ENCODE measurements around the gene HAPLN3.

HAPLN3 gene

GRCh38 chr15:88891540-88892254, 3.6 kb downstream of the HAPLN3 start:
- no peak for FAIRE-seq

- FAIRE-seq: no peak
These were observed 4.8 kb downstream of the HAPLN3 start for GRCh38 chr15:88890495-88890894.

- FAIRE-seq: no peak
These were observed 6.6 kb downstream of the HAPLN3 start for GRCh38 chr15:88888719-88889118.

- FAIRE-seq: no peak
These were observed 8.2 kb downstream of the HAPLN3 start for GRCh38 chr15:88887068-88887580.

- no peak for FAIRE-seq
These were observed 12.6 kb downstream of the HAPLN3 start for GRCh38 chr15:88882785-88883184.

GRCh38 chr15:88881775-88882174, 13.6 kb downstream of the HAPLN3 start:
- FAIRE-seq: no peak

- FAIRE-seq: no peak
These were observed 14.2 kb downstream of the HAPLN3 start for GRCh38 chr15:88880944-88881740.

GRCh38 chr15:88878720-88879184, 16.6 kb downstream of the HAPLN3 start:
- FAIRE-seq: no peak

- no peak for FAIRE-seq
These were observed 17.4 kb downstream of the HAPLN3 start for GRCh38 chr15:88877906-88878305.

- FAIRE-seq: no peak
These were observed 17.9 kb downstream of the HAPLN3 start for GRCh38 chr15:88877415-88877814.

- FAIRE-seq: no peak
These were observed 18.8 kb downstream of the HAPLN3 start for GRCh38 chr15:88876573-88876972.

GRCh38 chr15:88874684-88875083, 20.7 kb downstream of the HAPLN3 start:
- FAIRE-seq: no peak

GRCh38 chr15:88874275-88874674, 21.1 kb downstream of the HAPLN3 start:
- no peak for FAIRE-seq

- FAIRE-seq: no peak
These were observed 21.6 kb downstream of the HAPLN3 start for GRCh38 chr15:88873786-88874185.

GRCh38 chr15:88872706-88873105, 22.6 kb downstream of the HAPLN3 start:
- no peak for FAIRE-seq

- no peak for FAIRE-seq
These were observed 23.2 kb downstream of the HAPLN3 start for GRCh38 chr15:88872106-88872505.

- no peak for FAIRE-seq
These were observed 24.0 kb downstream of the HAPLN3 start for GRCh38 chr15:88871313-88871712.

- FAIRE-seq: no peak
These were observed 29.0 kb downstream of the HAPLN3 start for GRCh38 chr15:88866295-88866881.

- no peak for FAIRE-seq
These were observed 29.7 kb downstream of the HAPLN3 start for GRCh38 chr15:88865498-88866099.

- FAIRE-seq: no peak
These were observed 30.4 kb downstream of the HAPLN3 start for GRCh38 chr15:88864861-88865497.

GRCh38 chr15:88863412-88863811, 31.9 kb downstream of the HAPLN3 start:
- FAIRE-seq: no peak

GRCh38 chr15:88860212-88860611, 35.1 kb downstream of the HAPLN3 start:
- no peak for FAIRE-seq

GRCh38 chr15:88859550-88859949, 35.8 kb downstream of the HAPLN3 start:
- FAIRE-seq: no peak

Data from G401.6 (cell line).